Mesenchymal stem cell (in vitro differentiated cells and primary cell): ENCODE measurements around the gene ISM2.
"Not testable (repeated sequence)": the region's sequence is repeated elsewhere in the genome, so short reads cannot be mapped to it uniquely, and the experiment has no call there.

Experiments
- DNase-seq: peaks from one replicate; pipeline ENCODE4 v3.0.0-alpha.2; 2013
- H2AFZ ChIP-seq: one replicate; pipeline ENCODE4 v1.6.1; 2013; ENCODE audit warnings: low read depth, mild to moderate bottlenecking, control low read depth, inconsistent platforms, low read length, moderate library complexity
- H2AK5ac ChIP-seq: 2 replicates; pipeline ENCODE4 v1.6.1; 2013; ENCODE audit warnings: low read length, moderate library complexity, mild to moderate bottlenecking, inconsistent platforms; ENCODE audit not compliant: severe bottlenecking
- H2BK120ac ChIP-seq: one replicate; pipeline ENCODE4 v1.6.1; 2013; ENCODE audit warnings: low read depth, mild to moderate bottlenecking, inconsistent platforms, low read length, moderate library complexity
- H2BK12ac ChIP-seq, 2 experiments: one replicate each; pipeline ENCODE4 v1.6.1; 2013; ENCODE audit warnings: inconsistent platforms in 2 of 2, low read length in 2 of 2, mild to moderate bottlenecking in 2 of 2, moderate library complexity in 2 of 2, control low read depth in 1 of 2
- H2BK15ac ChIP-seq: one replicate; pipeline ENCODE4 v1.6.1; 2013; ENCODE audit warnings: mild to moderate bottlenecking, low read depth, inconsistent platforms; ENCODE audit not compliant: poor library complexity, severe bottlenecking
- H2BK5ac ChIP-seq: 2 replicates; pipeline ENCODE4 v1.6.1; 2013; ENCODE audit warnings: low read depth, mild to moderate bottlenecking, low read length, control low read depth, inconsistent platforms; ENCODE audit not compliant: poor library complexity, severe bottlenecking
- H3K14ac ChIP-seq, 2 experiments: one replicate each; pipeline ENCODE4 v1.6.1; 2013; ENCODE audit warnings: inconsistent platforms in 2 of 2, low read length in 2 of 2, control low read depth in 1 of 2, mild to moderate bottlenecking in 1 of 2, moderate library complexity in 1 of 2
- H3K18ac ChIP-seq, 2 experiments: one replicate each; pipeline ENCODE4 v1.6.1; 2013; ENCODE audit warnings: inconsistent platforms in 2 of 2, low read length in 2 of 2, control low read depth in 1 of 2, low read depth in 1 of 2, mild to moderate bottlenecking in 1 of 2
- H3K23ac ChIP-seq, 2 experiments: one replicate each; pipeline ENCODE4 v1.6.1; 2013; ENCODE audit warnings: inconsistent platforms in 2 of 2, low read length in 2 of 2, mild to moderate bottlenecking in 2 of 2, moderate library complexity in 2 of 2, control low read depth in 1 of 2
- H3K27ac ChIP-seq: 2 replicates; pipeline ENCODE4 v1.5.1; 2013; ENCODE audit warnings: mild to moderate bottlenecking, moderate library complexity, low read length, control low read depth, inconsistent platforms; ENCODE audit not compliant: poor library complexity, severe bottlenecking
- H3K27me3 ChIP-seq, 2 experiments: 2 replicates each; pipeline versions ENCODE4 v1.6.1 to v1.7.0; 2013; ENCODE audit warnings: low read length in 2 of 2, mild to moderate bottlenecking in 2 of 2, moderate library complexity in 2 of 2, control low read depth in 1 of 2, inconsistent platforms in 1 of 2; ENCODE audit not compliant: control insufficient read depth in 1 of 2, insufficient read depth in 1 of 2
- H3K36me3 ChIP-seq, 2 experiments: 2 replicates each; pipeline versions ENCODE4 v1.6.1 to v1.7.0; 2013; ENCODE audit warnings: low read length in 2 of 2, control low read depth in 1 of 2, inconsistent platforms in 1 of 2, low read depth in 1 of 2, mild to moderate bottlenecking in 1 of 2; ENCODE audit not compliant: insufficient read depth in 2 of 2, control insufficient read depth in 1 of 2
- H3K4ac ChIP-seq, 2 experiments: one replicate each; pipeline ENCODE4 v1.6.1; 2013; ENCODE audit warnings: inconsistent platforms in 2 of 2, low read length in 2 of 2, mild to moderate bottlenecking in 2 of 2, moderate library complexity in 2 of 2, control low read depth in 1 of 2, low read depth in 1 of 2
- H3K4me1 ChIP-seq: 2 replicates; pipeline ENCODE4 v1.6.1; 2013; ENCODE audit warnings: low read depth, low read length, control low read depth; ENCODE audit not compliant: control insufficient read depth, insufficient read depth
- H3K4me2 ChIP-seq: 2 replicates; pipeline ENCODE4 v1.6.1; 2013; ENCODE audit warnings: low read length, mild to moderate bottlenecking, inconsistent platforms; ENCODE audit not compliant: poor library complexity, severe bottlenecking
- H3K4me3 ChIP-seq, 2 experiments: 2 replicates each; pipeline versions ENCODE4 v1.5.1 to v1.7.0; 2013; ENCODE audit warnings: low read length in 2 of 2, mild to moderate bottlenecking in 2 of 2, control low read depth in 1 of 2, low read depth in 1 of 2; ENCODE audit not compliant: insufficient read depth in 1 of 2
- H3K79me1 ChIP-seq: replicated peaks from 2 replicates; pipeline ENCODE4 v1.6.1; 2013; ENCODE audit warnings: mild to moderate bottlenecking, control low read depth, low read length, inconsistent platforms; ENCODE audit not compliant: poor library complexity, severe bottlenecking
- H3K9ac ChIP-seq: 2 replicates; pipeline ENCODE4 v1.7.0; 2013; ENCODE audit warnings: mild to moderate bottlenecking, low read length, moderate library complexity
- H3K9me3 ChIP-seq: 2 replicates; pipeline ENCODE4 v1.7.0; 2013; ENCODE audit warnings: mild to moderate bottlenecking, low read length; ENCODE audit not compliant: control insufficient read depth
- H4K8ac ChIP-seq: one replicate; pipeline ENCODE4 v1.6.1; 2013; ENCODE audit warnings: inconsistent platforms, mild to moderate bottlenecking, low read length, moderate library complexity
- H4K91ac ChIP-seq: one replicate; pipeline ENCODE4 v1.6.1; 2013; ENCODE audit warnings: mild to moderate bottlenecking, low read length, inconsistent platforms
- WGBS: methylation state at CpG from one replicate; pipeline ENCODE4 v1.1.7; 2013; ENCODE audit warnings: mixed read lengths; 5-methylcytosine and 5-hydroxymethylcytosine counted together

Gene ISM2

DNA sequence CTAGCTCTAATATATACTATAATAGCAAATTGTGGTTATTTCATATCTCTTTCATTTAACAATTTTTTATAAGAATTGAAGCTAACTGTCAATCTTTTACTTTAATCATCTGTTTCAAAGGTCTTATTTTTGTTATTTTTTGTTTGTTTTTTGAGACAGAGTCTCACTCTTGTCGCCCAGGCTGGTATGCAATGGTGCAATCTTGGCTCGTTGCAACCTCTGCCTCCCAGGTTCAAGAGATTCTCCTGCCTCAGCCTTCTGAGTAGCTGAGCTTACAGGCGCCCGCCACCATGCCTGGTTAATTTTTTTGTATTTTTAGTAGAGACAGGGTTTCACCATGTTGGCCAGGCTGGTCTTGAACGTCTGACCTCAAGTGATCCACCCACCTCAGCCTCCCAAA is 30.1 kb upstream of the ISM2 start:
- not testable (repeated sequence) for H3K4me1 ChIP-seq, H2BK5ac ChIP-seq, H3K27me3 ChIP-seq, H2AK5ac ChIP-seq, H3K79me1 ChIP-seq, H3K9me3 ChIP-seq, H3K36me3 ChIP-seq, H2AFZ ChIP-seq, H2BK12ac ChIP-seq, H3K27ac ChIP-seq, H3K18ac ChIP-seq, H3K14ac ChIP-seq, H3K23ac ChIP-seq, H3K4ac ChIP-seq, H3K4me2 ChIP-seq, H4K8ac ChIP-seq, H4K91ac ChIP-seq, DNase-seq, H2BK15ac ChIP-seq, H3K9ac ChIP-seq, H3K4me3 ChIP-seq, H2BK120ac ChIP-seq
- 91% methylated on average over 5 of the region's 5 CpGs for WGBS

DNA sequence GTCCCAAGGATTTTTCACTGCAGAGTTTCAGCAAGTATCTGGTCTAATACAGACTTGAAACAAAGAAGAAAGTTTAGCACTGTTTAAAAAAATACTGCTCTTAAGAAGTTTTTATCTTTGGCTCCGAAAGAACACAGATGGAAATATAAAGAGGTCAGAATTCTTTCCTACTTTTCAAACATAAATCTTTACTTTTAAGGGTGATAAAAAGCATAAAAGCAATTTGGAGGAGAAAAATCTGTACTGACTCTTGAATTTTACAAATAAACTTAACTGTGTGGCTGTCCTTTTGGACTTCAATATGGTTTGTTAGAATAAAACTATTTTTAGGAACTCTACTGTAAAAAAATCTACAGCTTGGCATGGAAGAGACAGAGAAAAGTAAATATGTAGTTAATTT is 27.6 kb upstream of the ISM2 start:
- no peak overlapping the region for H2AFZ ChIP-seq
- H2BK15ac ChIP-seq = no peak overlapping the region
- no peak overlapping the region for H3K23ac ChIP-seq
- H3K9me3 ChIP-seq = no peaks in the 10 kb centered on the region
- peak overlapping the region; percentile 24 for H3K9ac ChIP-seq
- DNase-seq = no peak
- WGBS = no CpG with 5 or more reads among the region's 1 CpG
- no peak overlapping the region for H4K8ac ChIP-seq
- H3K4me1 ChIP-seq = peaks cover 2% of the 10 kb centered on the region
- H3K4me3 ChIP-seq = no peak overlapping the region
- H3K27me3 ChIP-seq = no peaks in the 10 kb centered on the region
- H3K18ac ChIP-seq = no peak overlapping the region
- no peak overlapping the region for H3K27ac ChIP-seq
- H2AK5ac ChIP-seq = no peak overlapping the region
- H3K79me1 ChIP-seq = peaks cover 18% of the 10 kb centered on the region
- H3K36me3 ChIP-seq = peaks cover 10 to 17% of the 10 kb centered on the region in 2 experiments
- no peak overlapping the region for H3K4ac ChIP-seq
- no peak overlapping the region for H2BK12ac ChIP-seq
- H3K14ac ChIP-seq = no peak overlapping the region
- no peak overlapping the region for H4K91ac ChIP-seq
- H2BK120ac ChIP-seq = no peak overlapping the region
- no peak overlapping the region for H3K4me2 ChIP-seq
- no peak overlapping the region for H2BK5ac ChIP-seq

- Histone ChIP-seq H3K4me1 (peaks cover 2% of the 10 kb centered on the region), H2BK5ac (no peak overlapping the region), H3K4ac (no peak overlapping the region), H3K14ac (no peak overlapping the region), H3K36me3 (peaks cover 11 to 29% of the 10 kb centered on the region in 2 experiments), H2AFZ (no peak overlapping the region), H2BK15ac (no peak overlapping the region), H2BK12ac (no peak overlapping the region), H3K9ac (no peak overlapping the region), H3K4me2 (no peak overlapping the region), H3K79me1 (peaks cover 14% of the 10 kb centered on the region), H3K4me3 (no peak overlapping the region), H2AK5ac (no peak overlapping the region), H3K23ac (no peak overlapping the region), H4K8ac (no peak overlapping the region), H3K27ac (no peak overlapping the region), H3K18ac (no peak overlapping the region), H4K91ac (no peak overlapping the region), H2BK120ac (no peak overlapping the region), H3K9me3 (no peaks in the 10 kb centered on the region), H3K27me3 (no peaks in the 10 kb centered on the region)
- DNase-seq = peak; percentile 35
- whole genome bisulfite sequencing = 83% methylated on average over 6 of the region's 6 CpGs
Measured at GRCh38 chr14:77524536-77524935, 25.9 kb upstream of the ISM2 start.

GRCh38 chr14:77523109-77523508 is 24.5 kb upstream of the ISM2 start:
- Histone ChIP-seq H2BK12ac (no peak overlapping the region), H2AFZ (no peak overlapping the region), H3K4me2 (no peak overlapping the region), H3K9ac (no peak overlapping the region), H2BK15ac (no peak overlapping the region), H3K36me3 (peaks cover 18 to 37% of the 10 kb centered on the region in 2 experiments), H2BK5ac (no peak overlapping the region), H3K27me3 (no peaks in the 10 kb centered on the region), H3K27ac (no peak overlapping the region), H3K79me1 (peaks cover 18% of the 10 kb centered on the region), H4K91ac (peak overlapping the region; percentile 15), H3K9me3 (no peaks in the 10 kb centered on the region), H3K4me1 (peaks cover 2% of the 10 kb centered on the region), H4K8ac (peak overlapping the region; percentile 41), H3K4me3 (no peak overlapping the region), H2AK5ac (no peak overlapping the region), H3K4ac (no peak overlapping the region), H3K23ac (no peak overlapping the region), H2BK120ac (no peak overlapping the region), H3K18ac (no peak overlapping the region), H3K14ac (no peak overlapping the region)
- no peak for DNase-seq
- 85% methylated on average over 3 of the region's 3 CpGs for WGBS
